ENCODE data around the gene VSTM5.

- TF ChIP-seq CTCF (IDR thresholded peaks at IDR 0.05; ENCODE audit: low read depth, low read length) = no peak
- no peak for TF ChIP-seq POLR2A (IDR thresholded peaks at IDR 0.05; ENCODE audit: extremely low read depth, insufficient read length)
- TF ChIP-seq MAX (IDR thresholded peaks at IDR 0.05; ENCODE audit: low read depth, low read length) = no peak
- no peak for TF ChIP-seq MYC (IDR thresholded peaks at IDR 0.05; ENCODE audit: low read depth, low read length)
These were observed 58.9 kb downstream of the VSTM5 start for GRCh38 chr11:93791493-93791892.

Data from NB4 (cell line).